K562 (cell line): ENCODE results near the gene POFUT2. TPM values are rescaled to one million over a fixed set of nuclear protein-coding genes. Genes with fewer than 3 reads are reported as not detected.

Source experiments
- ATAC-seq: fragments of 200-7000 bp; cut with Tn5 transposase; 3 replicates; pipeline ENCODE4 v1.9.1; 2020; ENCODE audit warnings: moderate library complexity
- BruUV-seq: library from RNA; stranded (reverse); fragments of 400-500 nt; replicated peaks from 2 replicates; lab custom pipeline; 2021; lab: Mats Ljungman, UMichigan
- CTCF ChIA-PET: fragments of 300-600 bp; formaldehyde crosslinking; extraction: SDS; loops from one replicate; lab custom pipeline; 2021; ENCODE audit warnings: low intra/inter-chr PET ratio; lab: Yijun Ruan, JAX
- POLR2A ChIA-PET: fragments of 300-600, 350-650 bp; sonication (Branson Sonifier 250); formaldehyde crosslinking; extraction: SDS; loops from one replicate; lab custom pipeline; 2021; ENCODE audit warnings: antibody characterized with exemption, inconsistent platforms; lab: Yijun Ruan, JAX
- DNase-seq, 4 experiments: peaks; one replicate each; pipeline versions ENCODE4 v3.0.0 to v3.0.0-alpha.2; 2011 to 2018; ENCODE audit warnings: low spot score in 3 of 4, mixed read lengths in 3 of 4; ENCODE audit errors: extremely low read depth in 1 of 4
- FAIRE-seq: peaks from 2 replicates; lab custom pipeline; 2011; peaks lifted over from hg19 to GRCh38; lab: Jason Lieb, UNC
- H2AFZ ChIP-seq: 2 replicates; pipeline ENCODE4 v1.6.0; 2011; ENCODE audit warnings: low read depth, low read length, control low read depth, inconsistent platforms
- H3K27ac ChIP-seq: fragments of 200-600 bp; 3 replicates; pipeline ENCODE4 v1.8.0; 2011; ENCODE audit warnings: low read depth, mild to moderate bottlenecking, control low read depth, inconsistent platforms, low read length, moderate library complexity, mixed read lengths; ENCODE audit errors: extremely low read depth
- H3K27me3 ChIP-seq, 2 experiments: fragments of 300-600 bp in 1 of 2; 2 replicates in 1 of 2; 3 replicates in 1 of 2; pipeline versions ENCODE4 v1.6.0 to v1.8.0; 2011; ENCODE audit warnings: inconsistent platforms in 2 of 2, low read length in 2 of 2, mild to moderate bottlenecking in 1 of 2, mixed read lengths in 1 of 2, moderate library complexity in 1 of 2; ENCODE audit not compliant: control insufficient read depth in 2 of 2, insufficient read depth in 2 of 2
- H3K36me3 ChIP-seq: fragments of 300-600 bp; 3 replicates; pipeline ENCODE4 v1.8.0; 2011; ENCODE audit warnings: mild to moderate bottlenecking, low read length, inconsistent platforms; ENCODE audit not compliant: control insufficient read depth, insufficient read depth
- H3K4me1 ChIP-seq, 2 experiments: fragments of 200-600 bp in 1 of 2; replicated peaks in 1 of 2; 2 replicates in 1 of 2; 3 replicates in 1 of 2; pipeline versions ENCODE4 v1.5.1 to v1.8.0; 2011; ENCODE audit warnings: inconsistent platforms in 2 of 2, low read length in 2 of 2, mild to moderate bottlenecking in 1 of 2, mixed read lengths in 1 of 2, moderate library complexity in 1 of 2; ENCODE audit not compliant: control insufficient read depth in 2 of 2, insufficient read depth in 2 of 2
- H3K4me2 ChIP-seq: 2 replicates; pipeline ENCODE4 v1.6.1; 2011; ENCODE audit warnings: low read length, control low read depth, inconsistent platforms, mixed read lengths; ENCODE audit not compliant: insufficient read depth
- H3K4me3 ChIP-seq: fragments of 200-600 bp; sonication (generic), shearing (Covaris generic); 2 replicates; pipeline ENCODE4 v1.5.1; 2016; ENCODE audit warnings: control low read depth, inconsistent platforms
- H3K79me2 ChIP-seq: fragments of 200-600 bp; 3 replicates; pipeline ENCODE4 v1.8.0; 2011; ENCODE audit warnings: low read length, inconsistent platforms; ENCODE audit not compliant: control insufficient read depth, insufficient read depth
- H3K9ac ChIP-seq, 2 experiments: 2 replicates each; pipeline versions ENCODE4 v1.6.0 to v1.6.1; 2011; ENCODE audit warnings: low read depth in 2 of 2, low read length in 2 of 2, control low read depth in 1 of 2, inconsistent platforms in 1 of 2, mild to moderate bottlenecking in 1 of 2, mixed read lengths in 1 of 2; ENCODE audit not compliant: insufficient read depth in 1 of 2
- H3K9me1 ChIP-seq: one replicate; pipeline ENCODE4 v1.6.0; 2011; ENCODE audit warnings: inconsistent platforms, mild to moderate bottlenecking, low read length, moderate library complexity; ENCODE audit not compliant: control insufficient read depth, insufficient read depth
- H3K9me3 ChIP-seq: replicated peaks from 2 replicates; pipeline ENCODE4 v1.5.1; 2011; ENCODE audit warnings: low read depth, low read length, inconsistent platforms; ENCODE audit not compliant: control insufficient read depth, insufficient read depth
- H4K20me1 ChIP-seq: replicated peaks from 2 replicates; pipeline ENCODE4 v1.6.1; 2011; ENCODE audit warnings: low read length, inconsistent platforms, mixed read lengths; ENCODE audit not compliant: control insufficient read depth, insufficient read depth
- ASH1L ChIP-seq: fragments of 450-650 bp; IDR thresholded peaks from 2 replicates; pipeline ENCODE4 v1.6.1; 2018; ENCODE audit warnings: borderline replicate concordance, mild to moderate bottlenecking, low read depth; ENCODE audit not compliant: partially characterized antibody
- CBFB ChIP-seq: sonication (generic); formaldehyde crosslinking; IDR thresholded peaks from 2 replicates; pipeline ENCODE4 v1.4.0; 2020; ENCODE audit warnings: mild to moderate bottlenecking, missing genetic modification reagents
- CREB5 ChIP-seq: fragments of 250-450 bp; sonication (Bioruptor Pico); IDR thresholded peaks from 2 replicates; pipeline ENCODE4 v1.5.0; 2020; ENCODE audit warnings: mild to moderate bottlenecking
- SMAD4 ChIP-seq: fragments of 250-450 bp; sonication (Bioruptor Pico); conservative IDR thresholded peaks from 2 replicates; pipeline ENCODE4 v1.8.0; 2021; ENCODE audit warnings: inconsistent platforms, mild to moderate bottlenecking, moderate library complexity
- TAF7 ChIP-seq: fragments of 450-650 bp; IDR thresholded peaks from 2 replicates; pipeline ENCODE4 v1.6.1; 2016; ENCODE audit warnings: missing genetic modification characterization, missing compliant biosample characterization
- ZNF134 ChIP-seq: fragments of 250-450 bp; sonication (Bioruptor Pico); conservative IDR thresholded peaks from 2 replicates; pipeline ENCODE4 v1.4.0; 2020
- ZNF778 ChIP-seq: fragments of 450-650 bp; formaldehyde crosslinking; IDR thresholded peaks from 2 replicates; pipeline ENCODE4 v1.4.0; 2020; ENCODE audit warnings: mild to moderate bottlenecking, moderate library complexity
- WGBS: fragments of 100-300 bp; shearing (Covaris generic); methylation state at CpG from one replicate; pipeline ENCODE4 v1.1.6; 2016; ENCODE audit warnings: low coverage, mixed read lengths; ENCODE audit not compliant: insufficient coverage; ENCODE audit errors: missing lambda C conversion rate; 5-methylcytosine and 5-hydroxymethylcytosine counted together
- in situ Hi-C: fragments of 300-500 bp; cut with MboI; formaldehyde crosslinking; loops from 4 replicates; pipeline ENCODE4 v1.15.0; 2018; ENCODE audit warnings: inconsistent platforms, mixed read lengths
- intact Hi-C: fragments of 100-400 bp; cut with micrococcal nuclease; formaldehyde crosslinking; loops from 2 replicates; pipeline ENCODE4 v1.14.2; 2022
- polyA plus RNA-seq, 8 experiments: library from polyadenylated mRNA; depleted of rRNA in 4 of 8; stranded (reverse) in 5 of 8; unstranded in 3 of 8; fragments of >200 nt; fragmentation: Nextera tagmentation in 2 of 8; fragmentation: Illumina TruSeq in 1 of 8; extraction: Ambion mirVana in 2 of 8; extraction: Trizol in 1 of 8; gene quantifications; 2 replicates each; pipeline versions ENCODE4 v1.2.1 to v1.2.3, GENCODE V29; 2011 to 2014; ENCODE audit warnings: inconsistent platforms in 1 of 8, missing spikeins in 1 of 8
- total RNA-seq, 7 experiments: library from RNA; depleted of rRNA in 6 of 7; stranded (reverse); fragments of >200 nt in 6 of 7; fragmentation: Illumina TruSeq in 2 of 7; extraction: Trizol in 2 of 7; gene quantifications; 2 replicates each; pipeline versions ENCODE4 v1.2.1 to v1.2.3, GENCODE V29; 2011 to 2021; ENCODE audit warnings: low replicate concordance in 1 of 7
- TF ChIP-seq, protein P1 (sequence below): fragments of 200-800 bp; sonication (Bioruptor generic); IDR thresholded peaks from 2 replicates; pipeline ENCODE4 v1.6.1; 2017; ENCODE audit warnings: missing genetic modification characterization, missing compliant biosample characterization
- TF ChIP-seq, protein P2 (sequence below): IDR thresholded peaks from 2 replicates; pipeline ENCODE4 v1.6.1; 2016; ENCODE audit warnings: missing genetic modification characterization, missing compliant biosample characterization

The POFUT2 gene
- total and polyA plus RNA-seq, 9 of the 15 experiments (the other 6 are each of a cell fraction or from before 2014, with no cell fraction given), result 1.1 to 24.2 (median 11.0) TPM

DNA sequence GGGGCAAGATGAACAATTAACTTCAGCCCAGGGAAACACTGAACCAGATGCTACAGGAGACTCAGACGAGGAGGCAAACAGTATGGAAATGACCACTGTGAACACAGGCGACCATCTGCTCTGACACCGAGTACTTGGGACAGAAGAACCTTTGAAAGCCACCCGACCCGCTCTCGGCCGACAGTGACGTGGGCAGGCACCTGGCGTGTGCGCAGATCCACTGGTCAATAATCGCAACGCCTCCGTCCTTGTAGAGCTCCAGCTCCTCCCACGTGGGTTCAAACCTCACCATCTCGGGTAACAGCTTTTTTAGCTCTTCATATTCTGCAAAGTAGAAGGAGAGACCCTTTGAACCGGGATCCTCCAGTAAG, 20.3 kb downstream of the POFUT2 start (continued):
- TF ChIP-seq, protein P1, sequence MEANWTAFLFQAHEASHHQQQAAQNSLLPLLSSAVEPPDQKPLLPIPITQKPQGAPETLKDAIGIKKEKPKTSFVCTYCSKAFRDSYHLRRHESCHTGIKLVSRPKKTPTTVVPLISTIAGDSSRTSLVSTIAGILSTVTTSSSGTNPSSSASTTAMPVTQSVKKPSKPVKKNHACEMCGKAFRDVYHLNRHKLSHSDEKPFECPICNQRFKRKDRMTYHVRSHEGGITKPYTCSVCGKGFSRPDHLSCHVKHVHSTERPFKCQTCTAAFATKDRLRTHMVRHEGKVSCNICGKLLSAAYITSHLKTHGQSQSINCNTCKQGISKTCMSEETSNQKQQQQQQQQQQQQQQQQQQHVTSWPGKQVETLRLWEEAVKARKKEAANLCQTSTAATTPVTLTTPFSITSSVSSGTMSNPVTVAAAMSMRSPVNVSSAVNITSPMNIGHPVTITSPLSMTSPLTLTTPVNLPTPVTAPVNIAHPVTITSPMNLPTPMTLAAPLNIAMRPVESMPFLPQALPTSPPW, result no peak

- intact Hi-C loops (no loop called here), in situ Hi-C loops (no loop called here)
- no TSS peak for BruUV-seq
- no peaks in the 10 kb centered on the region for H4K20me1 ChIP-seq
- H3K9ac ChIP-seq, result no peak overlapping the region; a peak in 1 of 4 replicates
- DNase-seq (no peak), ATAC-seq (no peak), FAIRE-seq (no peak)
- no peaks in the 10 kb centered on the region for H3K79me2 ChIP-seq
- 91% methylated on average over 33 of the region's 41 CpGs for WGBS
- no peak overlapping the region for H3K27ac ChIP-seq
- ChIA-PET CTCF (no interaction called here), POLR2A (no interaction called here)
- peaks cover 46% of the 10 kb centered on the region; the same call in 2 of the 3 replicates for H3K36me3 ChIP-seq
- H3K9me3 ChIP-seq, result no peaks in the 10 kb centered on the region
- peaks cover 0 to 6% of the 10 kb centered on the region in 2 experiments; a peak in 1 of 5 replicates for H3K4me1 ChIP-seq
- TF ChIP-seq CBFB (no peak), TAF7 (no peak), ZNF778 (CRISPR knock-in tag) (no peak), ASH1L (no peak), CREB5 (CRISPR knock-in tag) (no peak), SMAD4 (no peak), ZNF134 (no peak)
- TF ChIP-seq, protein P1, result no peak
- TF ChIP-seq, protein P2, sequence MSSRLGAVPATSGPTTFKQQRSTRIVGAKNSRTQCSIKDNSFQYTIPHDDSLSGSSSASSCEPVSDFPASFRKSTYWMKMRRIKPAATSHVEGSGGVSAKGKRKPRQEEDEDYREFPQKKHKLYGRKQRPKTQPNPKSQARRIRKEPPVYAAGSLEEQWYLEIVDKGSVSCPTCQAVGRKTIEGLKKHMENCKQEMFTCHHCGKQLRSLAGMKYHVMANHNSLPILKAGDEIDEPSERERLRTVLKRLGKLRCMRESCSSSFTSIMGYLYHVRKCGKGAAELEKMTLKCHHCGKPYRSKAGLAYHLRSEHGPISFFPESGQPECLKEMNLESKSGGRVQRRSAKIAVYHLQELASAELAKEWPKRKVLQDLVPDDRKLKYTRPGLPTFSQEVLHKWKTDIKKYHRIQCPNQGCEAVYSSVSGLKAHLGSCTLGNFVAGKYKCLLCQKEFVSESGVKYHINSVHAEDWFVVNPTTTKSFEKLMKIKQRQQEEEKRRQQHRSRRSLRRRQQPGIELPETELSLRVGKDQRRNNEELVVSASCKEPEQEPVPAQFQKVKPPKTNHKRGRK (tag), result no peak
- no peak overlapping the region for H3K4me2 ChIP-seq
- no peaks in the 10 kb centered on the region for H3K9me1 ChIP-seq
- H2AFZ ChIP-seq, result no peak overlapping the region
- H3K4me3 ChIP-seq, result no peak overlapping the region
- H3K27me3 ChIP-seq, result no peaks in the 10 kb centered on the region
Measured at GRCh38 chr21:45266518-45267389, 20.9 kb downstream of the POFUT2 start.
